OCI-LY1 (cell line): Measurements from ENCODE around the gene NFIB.

Source experiments
- CTCF ChIP-seq: fragments of 200-600 bp; sonication (generic), shearing (Covaris generic); IDR thresholded peaks from 2 replicates; pipeline ENCODE4 v1.5.1; 2017; ENCODE audit warnings: mild to moderate bottlenecking, antibody characterized with exemption, low read length, moderate library complexity, mixed read lengths
- EZH2 ChIP-seq: fragments of 200-600 bp; sonication (generic), shearing (Covaris generic); IDR thresholded peaks from 2 replicates; pipeline ENCODE4 v1.8.0; 2017; ENCODE audit warnings: borderline replicate concordance, mixed run types, mild to moderate bottlenecking, antibody characterized with exemption, low read length, moderate library complexity, mixed read lengths

GRCh38 chr9:14313378-14313940 lies 482 bp downstream of the NFIB start:
- TF ChIP-seq CTCF (no peak), EZH2 (no peak)
